ENCODE data around the gene DHX8. TPM values are rescaled to one million over a fixed set of nuclear protein-coding genes. Genes with fewer than 3 reads are reported as not detected.

DHX8 gene
- total RNA-seq, 1 experiment from 2014 or later: 53.5 TPM

GRCh38 chr17:43517161-43517560 lies 33.4 kb downstream of the DHX8 start:
- Histone ChIP-seq H3K9ac (ENCODE audit: low read length) (no peak overlapping the region), H2AFZ (ENCODE audit: low read depth, low read length, poor library complexity, severe bottlenecking) (no peak overlapping the region), H3K27ac (ENCODE audit: low read depth, low read length) (no peak overlapping the region), H3K36me3 (ENCODE audit: control insufficient read depth in 1 of 2, insufficient read depth in 2 of 2, low read length in 2 of 2) (peaks cover 38 to 48% of the 10 kb centered on the region in 2 experiments; a peak in 3 of 4 replicates), H3K27me3 (ENCODE audit: insufficient read depth, low read length) (no peaks in the 10 kb centered on the region), H3K9me3 (ENCODE audit: control insufficient read depth in 1 of 2, insufficient read depth in 1 of 2, low read depth in 1 of 2, low read length in 2 of 2) (no peaks in the 10 kb centered on the region), H3K9me2 (ENCODE audit: insufficient read depth) (no peaks in the 10 kb centered on the region), H3K79me2 (ENCODE audit: insufficient read depth, low read length) (no peaks in the 10 kb centered on the region), H3K4me3 (replicated peaks in 1 of 2; ENCODE audit: low read depth in 1 of 2, low read length in 2 of 2) (no peak overlapping the region), H4K20me1 (ENCODE audit: insufficient read depth) (no peaks in the 10 kb centered on the region), H3K4me1 (ENCODE audit: control insufficient read depth in 1 of 2, insufficient read depth in 2 of 2, low read length in 2 of 2) (no peaks in the 10 kb centered on the region), H3K4me2 (ENCODE audit: low read length) (no peak overlapping the region)
- ChIA-PET POLR2A (no interaction called here), RAD21 (ENCODE audit: low non-redundant PET in 1 of 2, low total read pairs in 2 of 2, uncharacterized antibody in 2 of 2, unreplicated experiment in 2 of 2) (no interaction called here), CTCF (no interaction called here)
- DNase-seq (ENCODE audit: low read depth, low spot score) (no peak), ATAC-seq (no peak)
- intact Hi-C loops (cut with micrococcal nuclease): no loop called here
- TF ChIP-seq CEBPB (IDR thresholded peaks at IDR 0.05; ENCODE audit: low read depth) (no peak), FOSL1 (IDR thresholded peaks at IDR 0.05; ENCODE audit: low read depth) (no peak)
- no TSS peak for BruUV-seq (replicated peaks)

- ChIA-PET CTCF (interaction anchor here (0.8 kb wide), 1 partner anchor 124 kb away, joined by 3 read pairs; no protein-coding TSS in a partner anchor), RAD21 (ENCODE audit: low non-redundant PET in 1 of 2, low total read pairs in 2 of 2, uncharacterized antibody in 2 of 2, unreplicated experiment in 2 of 2) (no interaction called here), POLR2A (no interaction called here)
- Histone ChIP-seq H3K9ac (ENCODE audit: low read length) (no peak overlapping the region), H3K4me2 (ENCODE audit: low read length) (no peak overlapping the region), H3K79me2 (ENCODE audit: insufficient read depth, low read length) (no peaks in the 10 kb centered on the region), H3K4me1 (ENCODE audit: control insufficient read depth in 1 of 2, insufficient read depth in 2 of 2, low read length in 2 of 2) (no peaks in the 10 kb centered on the region), H3K9me3 (ENCODE audit: control insufficient read depth in 1 of 2, insufficient read depth in 1 of 2, low read depth in 1 of 2, low read length in 2 of 2) (no peaks in the 10 kb centered on the region), H4K20me1 (ENCODE audit: insufficient read depth) (no peaks in the 10 kb centered on the region), H3K9me2 (ENCODE audit: insufficient read depth) (no peaks in the 10 kb centered on the region), H3K36me3 (ENCODE audit: control insufficient read depth in 1 of 2, insufficient read depth in 2 of 2, low read length in 2 of 2) (peaks cover 39 to 42% of the 10 kb centered on the region in 2 experiments; a peak in 3 of 4 replicates), H3K4me3 (replicated peaks in 1 of 2; ENCODE audit: low read depth in 1 of 2, low read length in 2 of 2) (no peak overlapping the region), H3K27ac (ENCODE audit: low read depth, low read length) (no peak overlapping the region), H2AFZ (ENCODE audit: low read depth, low read length, poor library complexity, severe bottlenecking) (no peak overlapping the region), H3K27me3 (ENCODE audit: insufficient read depth, low read length) (no peaks in the 10 kb centered on the region)
- intact Hi-C loops (cut with micrococcal nuclease): no loop called here
- DNase-seq (ENCODE audit: low read depth, low spot score) (no peak), ATAC-seq (no peak)
- no TSS peak for BruUV-seq (replicated peaks)
- TF ChIP-seq ZBTB33 (IDR thresholded peaks at IDR 0.05; ENCODE audit: extremely low read depth, insufficient replicate concordance, low read length): no peak
- no peak for TF ChIP-seq SP1 (IDR thresholded peaks at IDR 0.05; ENCODE audit: low read depth)
- TF ChIP-seq CEBPB (IDR thresholded peaks at IDR 0.05; ENCODE audit: low read depth): no peak
- no peak for TF ChIP-seq POLR2A (IDR thresholded peaks at IDR 0.05; ENCODE audit: borderline replicate concordance, extremely low read depth, insufficient read depth, insufficient read length)
- no peak for TF ChIP-seq ELF1 (IDR thresholded peaks at IDR 0.05; ENCODE audit: borderline replicate concordance, low read depth)
- no peak for TF ChIP-seq POLR2AphosphoS5 (IDR thresholded peaks at IDR 0.05; ENCODE audit: low read depth, low read length)
- TF ChIP-seq FOSL1 (IDR thresholded peaks at IDR 0.05; ENCODE audit: low read depth): no peak
- TF ChIP-seq CBX3 (IDR thresholded peaks at IDR 0.05; ENCODE audit: low read depth): no peak
- TF ChIP-seq YY1 (IDR thresholded peaks at IDR 0.05; ENCODE audit: extremely low read depth, insufficient replicate concordance, low read depth, low read length): no peak
- TF ChIP-seq ZNF274 (IDR thresholded peaks at IDR 0.05; ENCODE audit: low read depth, low read length): no peak
- no peak for TF ChIP-seq SIN3A (IDR thresholded peaks at IDR 0.05; ENCODE audit: low read depth)
- TF ChIP-seq SRF (IDR thresholded peaks at IDR 0.05; ENCODE audit: low read depth): no peak
- no peak for TF ChIP-seq REST (IDR thresholded peaks at IDR 0.05; ENCODE audit: low read depth)
- no peak for TF ChIP-seq EZH2phosphoT487 (IDR thresholded peaks at IDR 0.05; ENCODE audit: borderline replicate concordance)
- TF ChIP-seq MAX (IDR thresholded peaks at IDR 0.05): no peak
Observed at GRCh38 chr17:43517615-43518386, 34.0 kb downstream of the DHX8 start.

Measured in HCT116 (cell line).